ENCODE data around the gene SLITRK4.
A peak's percentile ranks its signal among the peaks of the same experiment; 100 is the strongest.

The SLITRK4 gene

DNA sequence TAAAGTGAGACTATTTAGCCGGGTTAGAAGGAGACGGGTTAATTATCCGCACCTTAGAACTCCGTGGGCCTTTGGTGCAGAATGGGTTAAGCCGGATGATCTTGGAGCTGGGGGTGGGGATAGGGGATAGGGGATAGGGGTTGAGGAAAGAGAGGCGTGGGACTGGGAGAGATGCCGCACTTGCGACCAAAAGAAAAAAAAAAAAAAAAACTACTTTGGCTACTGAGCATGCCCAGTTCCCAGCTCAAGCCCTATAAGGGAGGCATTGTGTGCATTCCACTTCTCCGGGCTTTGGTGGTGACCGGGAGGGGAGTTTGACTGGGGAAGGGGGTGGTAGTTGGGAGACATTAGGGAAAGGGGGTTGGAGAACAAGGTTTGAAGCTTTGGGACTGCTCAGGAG is at the start of gene SLITRK4:
TSS of gene SLITRK4 (minus strand) at position 187 of the 400 bp plus-strand sequence. CDS start 4,993 bp downstream, outside the sequence.
- DNase-seq (ENCODE audit: low spot score) = no peak

- DNase-seq (ENCODE audit: low spot score) = no peak
Observed at GRCh38 chrX:143683486-143683885, 47.6 kb upstream of the SLITRK4 start.

DNA sequence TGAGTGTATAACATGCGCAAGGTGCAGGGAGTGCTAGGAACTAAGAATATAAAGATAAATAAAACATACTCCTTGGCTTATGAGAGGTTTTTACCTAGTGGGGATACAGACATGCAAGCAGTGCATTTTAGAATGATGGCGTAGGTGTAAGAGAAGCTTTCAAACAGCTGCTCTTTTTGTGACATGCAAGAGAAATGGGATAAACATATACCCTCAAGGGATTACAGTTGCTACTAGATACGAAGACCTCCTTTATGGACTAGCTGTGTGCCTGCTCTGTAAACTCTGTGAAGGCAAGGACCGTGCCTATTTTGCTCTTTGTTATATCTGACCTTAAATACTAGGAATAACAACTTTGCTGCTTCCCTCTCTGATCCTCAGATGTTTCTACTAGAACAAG is 39.0 kb upstream of the SLITRK4 start:
- DNase-seq (ENCODE audit: low spot score) = no peak

GRCh38 chrX:143669395-143669794 is 33.5 kb upstream of the SLITRK4 start:
- no peak for DNase-seq (ENCODE audit: low spot score)

GRCh38 chrX:143664302-143664701 is 28.4 kb upstream of the SLITRK4 start:
- DNase-seq (ENCODE audit: low spot score) = peak; percentile 1

DNA sequence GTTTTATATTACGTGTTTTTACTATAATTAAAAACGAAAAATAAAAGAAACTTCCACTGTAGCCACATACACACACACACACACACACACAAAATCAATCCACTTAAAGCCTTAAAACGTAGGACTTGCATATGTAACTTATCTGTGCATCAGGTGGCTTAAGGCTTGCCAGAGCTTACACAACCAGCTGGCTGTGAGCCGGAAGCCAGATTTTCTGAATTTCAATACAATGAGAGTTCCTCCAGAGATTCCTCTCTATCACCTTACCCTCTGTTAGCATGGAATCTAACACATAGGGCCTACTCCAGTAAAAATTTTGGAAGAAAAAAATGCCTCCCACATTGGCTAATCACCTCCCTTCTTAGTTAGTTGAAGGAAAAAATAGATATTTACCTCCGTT is 27.9 kb upstream of the SLITRK4 start:
- no peak for DNase-seq (ENCODE audit: low spot score)

DNA sequence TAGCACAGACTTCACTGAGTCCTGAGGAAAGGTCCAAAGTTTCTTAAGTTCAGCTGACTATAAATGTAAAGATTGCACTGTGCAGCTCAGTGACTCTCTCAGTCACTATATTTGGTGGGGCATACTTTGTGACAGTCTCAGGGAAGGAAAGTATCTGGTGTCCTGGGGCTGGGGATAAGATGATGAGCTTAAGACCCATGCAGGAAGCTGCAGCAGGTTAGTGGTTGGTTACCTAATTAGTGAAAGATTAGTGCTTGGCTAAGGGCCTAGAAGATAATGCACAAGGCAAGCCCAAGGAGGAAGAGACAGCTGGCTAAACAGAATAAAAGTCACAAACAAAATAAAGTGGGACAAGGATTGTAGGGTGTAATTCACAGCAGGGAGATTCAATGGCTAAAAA is 25.4 kb upstream of the SLITRK4 start:
- DNase-seq (ENCODE audit: low spot score) = no peak

DNA sequence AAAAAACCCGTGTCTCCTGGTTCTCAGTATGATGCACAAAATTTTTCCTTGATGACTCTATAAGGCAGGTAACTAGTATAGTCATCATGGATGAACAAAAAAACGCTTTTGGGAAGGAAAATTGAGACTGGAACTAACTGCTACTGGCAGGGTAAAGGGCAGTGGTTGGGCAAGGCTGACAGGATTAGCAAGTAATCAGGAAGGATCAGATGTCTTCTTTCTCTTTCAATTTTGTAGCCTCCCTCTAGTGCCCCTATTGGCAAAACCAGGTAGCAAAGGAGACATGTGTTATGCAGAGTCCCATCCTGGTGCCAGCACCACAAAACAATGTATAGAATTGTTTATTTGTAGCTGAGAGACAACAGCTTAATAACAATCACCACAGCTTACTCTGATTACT is 12.8 kb upstream of the SLITRK4 start:
- DNase-seq (ENCODE audit: low spot score) = no peak

DNA sequence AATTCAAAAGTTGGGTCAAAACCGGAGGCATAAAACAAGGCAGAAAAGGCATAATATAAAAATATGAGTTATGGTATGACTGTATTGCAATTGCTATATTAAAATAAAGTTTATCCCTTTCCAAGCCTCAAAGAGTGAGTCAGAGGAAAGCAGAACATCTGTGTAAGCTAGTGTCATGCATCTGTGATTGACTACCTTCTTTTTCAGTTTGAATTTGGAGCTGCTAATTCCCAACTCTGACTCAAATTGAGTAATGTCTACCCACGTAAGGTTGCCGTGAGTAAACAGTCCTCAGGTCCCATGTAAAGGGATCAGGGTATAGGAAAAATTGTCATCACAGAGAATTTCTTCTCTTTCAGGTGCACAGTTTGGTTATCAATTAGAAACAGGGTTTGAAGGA is 6.5 kb upstream of the SLITRK4 start:
- DNase-seq (ENCODE audit: low spot score) = no peak

- DNase-seq (ENCODE audit: low spot score) = no peak
Observed at GRCh38 chrX:143636831-143637230, 930 bp upstream of the SLITRK4 start.

DNA sequence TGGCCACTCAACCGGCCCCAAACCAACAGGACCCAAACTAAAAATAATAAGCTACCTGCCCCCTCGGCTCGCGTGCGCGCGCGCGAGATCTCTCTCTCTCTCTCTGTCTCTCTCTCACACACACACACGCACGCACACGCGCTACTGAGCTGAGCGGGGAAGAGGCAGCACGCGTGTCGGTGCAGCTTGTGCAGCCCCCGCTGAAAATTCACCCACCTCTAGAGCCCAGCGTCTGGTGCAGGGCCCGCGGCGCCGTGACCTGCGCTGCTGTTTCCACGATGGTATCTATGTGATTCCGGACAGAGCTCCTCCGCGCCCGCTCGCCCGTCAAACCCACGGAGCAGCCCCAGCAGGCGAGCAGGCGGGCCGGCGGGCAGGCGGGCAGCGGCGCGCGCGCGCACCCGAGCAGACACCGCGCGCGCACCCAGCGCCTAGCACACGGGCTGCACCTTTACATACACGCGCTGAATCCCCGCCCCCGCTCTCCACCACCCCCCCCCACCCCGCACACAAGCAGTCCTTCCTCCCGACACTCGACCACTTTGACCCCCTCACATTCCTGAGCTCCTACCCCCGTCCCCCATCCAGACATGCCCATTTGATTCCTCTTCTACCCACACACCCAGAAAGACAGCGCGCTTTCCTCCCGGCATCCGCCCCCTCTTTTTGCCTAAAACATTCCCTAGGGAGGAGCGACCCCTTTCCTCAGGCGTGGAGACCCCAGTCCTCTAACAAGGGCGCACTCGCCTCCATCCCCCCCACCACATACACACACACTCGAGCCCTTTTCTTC is 1.0 kb downstream of the SLITRK4 start:
- no peak for DNase-seq (ENCODE audit: low spot score)

- DNase-seq (ENCODE audit: low spot score) = no peak
Observed at GRCh38 chrX:143634309-143634662, 1.6 kb downstream of the SLITRK4 start.

- no peak for DNase-seq (ENCODE audit: low spot score)
Observed at GRCh38 chrX:143633461-143634308, 2.2 kb downstream of the SLITRK4 start.

DNA sequence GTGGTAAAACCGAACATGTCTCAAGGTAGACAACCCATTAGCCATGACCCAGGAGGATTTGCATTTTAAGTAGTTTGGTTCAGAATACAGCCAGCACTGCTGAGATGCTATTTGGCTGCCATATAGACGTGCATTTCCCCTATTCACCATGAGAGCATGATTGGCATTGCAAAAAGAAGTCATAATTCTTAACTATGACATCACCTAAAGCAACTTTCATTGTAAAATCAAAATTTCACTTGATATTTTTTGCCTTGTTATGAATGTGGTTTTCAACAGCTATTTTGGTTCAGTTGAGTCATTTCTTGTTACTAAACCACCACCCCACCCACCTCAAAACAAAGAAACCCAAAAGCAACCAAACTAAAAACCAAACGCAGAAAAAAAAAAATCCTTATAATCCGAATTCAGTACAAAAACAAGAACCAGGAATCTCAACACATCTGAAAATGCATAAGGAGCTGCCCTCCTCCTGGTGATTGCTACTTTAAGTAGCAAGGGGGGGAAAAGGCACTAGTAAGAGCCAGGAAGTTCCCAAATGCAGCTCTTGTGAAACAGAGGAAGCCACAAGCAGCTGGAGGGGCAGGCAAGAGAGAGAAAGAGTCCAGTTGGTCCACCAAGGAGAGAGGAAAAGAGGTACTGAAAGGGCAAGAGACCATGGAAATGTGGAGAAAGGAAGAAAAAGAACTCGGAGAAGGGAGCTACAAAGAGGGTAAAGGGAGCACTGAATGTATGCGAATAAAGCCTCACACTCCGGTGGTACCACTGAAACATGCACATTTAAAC is 3.1 kb downstream of the SLITRK4 start:
- no peak for DNase-seq (ENCODE audit: low spot score)

DNA sequence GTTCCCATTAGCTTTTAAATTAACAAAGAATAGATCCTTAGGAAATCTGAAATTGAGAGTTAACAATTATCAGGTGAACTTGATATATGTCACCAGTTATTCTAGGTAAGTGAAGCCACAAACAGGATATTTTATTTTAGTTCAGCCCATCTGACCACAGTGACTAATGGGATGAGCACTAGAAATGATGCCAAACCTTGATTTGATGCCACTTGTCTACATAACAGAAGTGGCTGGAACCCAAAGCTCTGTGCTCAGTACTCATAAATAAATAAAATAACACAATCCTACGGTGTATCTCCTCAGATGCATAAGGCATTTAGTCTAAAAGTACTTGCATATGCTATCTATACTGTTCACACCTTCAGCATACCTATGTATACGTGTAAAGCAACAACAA is 12.2 kb downstream of the SLITRK4 start:
- DNase-seq (ENCODE audit: low spot score) = no peak

DNA sequence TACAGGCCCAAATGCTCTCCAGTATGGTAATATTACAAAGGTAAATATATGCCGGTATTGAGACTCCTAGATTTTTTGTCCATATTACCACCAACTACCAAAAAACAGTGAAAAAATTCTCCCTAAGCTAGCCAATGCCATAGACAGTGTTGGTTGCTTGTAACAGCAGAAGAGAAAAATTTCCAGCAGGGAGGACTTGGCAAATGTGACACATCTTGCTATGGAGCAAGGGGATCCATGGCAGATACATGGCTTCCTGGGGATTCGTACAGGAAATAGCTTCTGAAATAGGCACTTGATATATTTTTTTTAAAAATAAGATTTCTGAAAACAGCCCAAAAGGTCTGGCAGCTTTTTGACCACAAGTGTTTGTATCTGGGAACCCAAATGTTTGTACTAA is 14.6 kb downstream of the SLITRK4 start:
- no peak for DNase-seq (ENCODE audit: low spot score)

DNA sequence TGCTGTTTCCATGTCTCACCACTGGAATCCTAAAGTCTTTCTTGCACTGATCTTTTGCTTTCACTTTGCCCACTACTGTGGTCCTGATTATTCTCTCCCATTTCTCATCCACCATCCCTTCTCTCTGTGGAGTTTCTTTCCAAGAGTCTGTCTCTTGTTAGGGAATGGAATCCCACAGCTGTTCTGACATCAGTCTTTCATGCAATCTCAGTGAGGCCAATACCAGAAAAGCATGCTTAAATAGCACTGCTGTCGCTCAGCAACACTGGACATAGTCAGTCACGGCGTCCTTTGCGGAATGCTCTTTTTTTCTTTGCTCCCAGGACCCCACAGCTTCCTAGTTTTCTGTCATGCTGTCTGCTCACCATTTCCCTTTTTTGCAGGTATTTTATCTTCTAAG is 20.1 kb downstream of the SLITRK4 start:
- DNase-seq (ENCODE audit: low spot score) = no peak

GRCh38 chrX:143601809-143602208 is 34.1 kb downstream of the SLITRK4 start:
- DNase-seq (ENCODE audit: low spot score) = no peak

DNA sequence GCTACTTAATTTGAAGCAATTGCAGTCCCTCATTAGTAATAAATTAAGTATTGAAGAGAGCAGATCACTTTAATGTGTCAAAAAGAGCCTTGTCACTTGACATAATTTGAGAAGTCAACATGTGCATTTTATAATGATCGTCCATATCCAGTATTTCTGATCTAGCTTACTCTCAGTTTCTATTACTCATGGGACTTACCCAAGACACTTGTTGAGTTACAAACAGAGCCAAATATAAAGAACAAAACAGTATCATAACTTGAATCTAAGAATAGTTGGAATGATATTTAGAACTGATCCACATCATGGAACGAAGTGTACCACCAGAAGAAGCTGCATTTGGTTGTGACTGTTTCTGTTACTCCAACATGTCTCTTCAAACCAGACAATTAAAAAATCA is 54.7 kb downstream of the SLITRK4 start:
- DNase-seq (ENCODE audit: low spot score) = no peak

GRCh38 chrX:143580266-143580665 is 55.6 kb downstream of the SLITRK4 start:
- no peak for DNase-seq (ENCODE audit: low spot score)
